HCT116 (cell line): ENCODE results near the gene ACOT8. TPM values are rescaled to one million over a fixed set of nuclear protein-coding genes. Genes with fewer than 3 reads are reported as not detected.

ENCODE experiments used
- ATAC-seq: fragments of 200-7000 bp; cut with Tn5 transposase; 2 replicates; pipeline ENCODE4 v1.9.1; 2020; ENCODE audit warnings: mild to moderate bottlenecking, moderate library complexity
- BruUV-seq: library from RNA; stranded (reverse); fragments of 400-500 nt; replicated peaks from 2 replicates; lab custom pipeline; 2021; lab: Mats Ljungman, UMichigan
- CTCF ChIA-PET: fragments of 300-600 bp; sonication (Branson Sonifier 250); formaldehyde crosslinking; loops from one replicate; lab custom pipeline; 2021; ENCODE audit warnings: antibody characterized with exemption; lab: Charles Lee
- POLR2A ChIA-PET: fragments of 300-600, 350-600 bp; sonication (Branson Sonifier 250); formaldehyde crosslinking; loops from one replicate; lab custom pipeline; 2021; ENCODE audit warnings: antibody characterized with exemption; lab: Charles Lee
- RAD21 ChIA-PET, 2 experiments: fragments of 300-600 bp; sonication (Branson Sonifier 250); formaldehyde crosslinking; loops; one replicate each; lab custom pipeline; 2023; ENCODE audit warnings: low total read pairs in 2 of 2; ENCODE audit not compliant: uncharacterized antibody in 2 of 2, unreplicated experiment in 2 of 2, low non-redundant PET in 1 of 2; lab: Charles Lee
- DNase-seq: peaks from one replicate; pipeline ENCODE4 v3.0.0-alpha.2; 2010; ENCODE audit warnings: low read depth, low spot score
- H2AFZ ChIP-seq: fragments of 200-600 bp; shearing (Covaris generic), sonication (generic); 2 replicates; pipeline ENCODE4 v1.6.1; 2017; ENCODE audit warnings: low read depth, mixed run types, mixed read lengths, antibody characterized with exemption, low read length; ENCODE audit not compliant: poor library complexity, severe bottlenecking
- H3K27ac ChIP-seq: 2 replicates; pipeline ENCODE4 v1.5.1; 2012; ENCODE audit warnings: low read depth, low read length
- H3K27me3 ChIP-seq: fragments of 200-600 bp; sonication (generic); 2 replicates; pipeline ENCODE4 v1.6.1; 2016; ENCODE audit warnings: mixed run types, low read length, mixed read lengths; ENCODE audit not compliant: insufficient read depth
- H3K36me3 ChIP-seq, 2 experiments: fragments of 200-500 bp in 1 of 2; fragments of 200-600 bp in 1 of 2; sonication (Bioruptor generic) in 1 of 2; sonication (generic) in 1 of 2; 2 replicates each; pipeline versions ENCODE4 v1.5.1 to v1.6.1; 2014 to 2016; ENCODE audit warnings: low read length in 2 of 2, inconsistent platforms in 1 of 2, mixed read lengths in 1 of 2, mixed run types in 1 of 2; ENCODE audit not compliant: insufficient read depth in 2 of 2, control insufficient read depth in 1 of 2
- H3K4me1 ChIP-seq, 2 experiments: fragments of 200-600 bp in 1 of 2; sonication (generic) in 1 of 2; 2 replicates each; pipeline versions ENCODE4 v1.5.1 to v1.6.1; 2012 to 2017; ENCODE audit warnings: low read length in 2 of 2, inconsistent platforms in 1 of 2, mild to moderate bottlenecking in 1 of 2, mixed read lengths in 1 of 2, mixed run types in 1 of 2, moderate library complexity in 1 of 2; ENCODE audit not compliant: insufficient read depth in 2 of 2, control insufficient read depth in 1 of 2
- H3K4me2 ChIP-seq: fragments of 200-600 bp; sonication (generic); 2 replicates; pipeline ENCODE4 v1.6.1; 2017; ENCODE audit warnings: mixed run types, low read length, mixed read lengths
- H3K4me3 ChIP-seq, 2 experiments: fragments of 200-600 bp in 1 of 2; sonication (generic) in 1 of 2; replicated peaks in 1 of 2; 2 replicates each; pipeline ENCODE4 v1.5.1; 2011 to 2016; ENCODE audit warnings: low read length in 2 of 2, control low read depth in 1 of 2, low read depth in 1 of 2, mild to moderate bottlenecking in 1 of 2, mixed read lengths in 1 of 2, mixed run types in 1 of 2
- H3K79me2 ChIP-seq: fragments of 200-600 bp; sonication (generic); 2 replicates; pipeline ENCODE4 v1.6.1; 2017; ENCODE audit warnings: mild to moderate bottlenecking, mixed run types, low read length, moderate library complexity, mixed read lengths; ENCODE audit not compliant: insufficient read depth
- H3K9ac ChIP-seq: fragments of 200-600 bp; sonication (generic); 2 replicates; pipeline ENCODE4 v1.6.1; 2016; ENCODE audit warnings: low read length, mixed read lengths
- H3K9me2 ChIP-seq: fragments of 200-600 bp; sonication (generic), shearing (Covaris generic); 2 replicates; pipeline ENCODE4 v1.6.1; 2017; ENCODE audit warnings: mixed run types, mild to moderate bottlenecking, moderate library complexity; ENCODE audit not compliant: insufficient read depth
- H3K9me3 ChIP-seq, 2 experiments: fragments of 200-500 bp in 1 of 2; fragments of 200-600 bp in 1 of 2; sonication (Bioruptor generic) in 1 of 2; sonication (generic) in 1 of 2; 2 replicates each; pipeline ENCODE4 v1.6.1; 2014 to 2017; ENCODE audit warnings: low read length in 2 of 2, mixed read lengths in 2 of 2, inconsistent platforms in 1 of 2, low read depth in 1 of 2, mild to moderate bottlenecking in 1 of 2, mixed run types in 1 of 2, moderate library complexity in 1 of 2; ENCODE audit not compliant: control insufficient read depth in 1 of 2, insufficient read depth in 1 of 2
- H4K20me1 ChIP-seq: fragments of 200-600 bp; sonication (generic), shearing (Covaris generic); 2 replicates; pipeline ENCODE4 v1.6.1; 2017; ENCODE audit warnings: mixed run types, mild to moderate bottlenecking, moderate library complexity; ENCODE audit not compliant: insufficient read depth
- POLR2A ChIP-seq: IDR thresholded peaks from 2 replicates; pipeline ENCODE4 v1.7.0; 2011; ENCODE audit warnings: borderline replicate concordance; ENCODE audit not compliant: insufficient read depth, insufficient read length; ENCODE audit errors: extremely low read depth
- POLR2AphosphoS5 ChIP-seq: IDR thresholded peaks from 2 replicates; pipeline ENCODE4 v1.6.1; 2011; ENCODE audit warnings: mild to moderate bottlenecking, low read depth, low read length, moderate library complexity
- SP1 ChIP-seq: IDR thresholded peaks from 2 replicates; pipeline ENCODE4 v1.6.1; 2012; ENCODE audit warnings: low read depth
- ZFX ChIP-seq: fragments of 450-650 bp; IDR thresholded peaks from 2 replicates; pipeline ENCODE4 v1.6.1; 2017
- intact Hi-C: fragments of 100-400 bp; cut with micrococcal nuclease; formaldehyde crosslinking; loops from 2 replicates; pipeline ENCODE4 v1.10.0; 2022
- total RNA-seq: library from RNA; stranded (reverse); gene quantifications from one replicate; pipeline ENCODE4 v1.2.1, GENCODE V29; 2021; ENCODE audit not compliant: unreplicated experiment
- TF ChIP-seq, protein P1 (sequence below), 3 experiments: fragments of 200-600 bp in 1 of 3; sonication (generic) in 1 of 3; IDR thresholded peaks in 2 of 3; conservative IDR thresholded peaks in 1 of 3; 2 replicates each; pipeline ENCODE4 v1.5.1; 2012 to 2017; ENCODE audit warnings: low read depth in 2 of 3, low read length in 2 of 3, antibody characterized with exemption in 1 of 3, borderline replicate concordance in 1 of 3, control low read depth in 1 of 3, mild to moderate bottlenecking in 1 of 3, mixed read lengths in 1 of 3, mixed run types in 1 of 3, moderate library complexity in 1 of 3; ENCODE audit not compliant: insufficient read depth in 1 of 3

Gene ACOT8
- total RNA-seq, 1 experiment from 2014 or later: 12.2 TPM

DNA sequence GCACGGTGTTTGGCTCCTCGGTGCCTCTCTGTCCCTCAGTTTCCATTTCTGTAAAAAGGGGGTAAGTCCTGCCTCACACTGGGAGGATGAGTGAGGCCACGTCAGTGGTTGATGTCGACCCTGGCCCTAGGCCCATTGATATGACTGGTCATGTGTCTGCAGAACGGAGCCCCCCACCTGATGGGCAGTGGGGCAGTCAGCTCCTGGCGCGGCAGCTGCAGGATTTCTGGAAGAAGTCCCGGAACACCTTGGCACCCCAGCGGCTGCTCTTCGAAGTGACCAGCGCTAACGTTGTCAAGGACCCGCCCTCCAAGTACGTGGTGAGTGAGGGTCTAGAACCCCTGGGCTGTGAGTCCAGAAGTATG, 22.4 kb downstream of the ACOT8 start (continued):
- TF ChIP-seq, protein P1, sequence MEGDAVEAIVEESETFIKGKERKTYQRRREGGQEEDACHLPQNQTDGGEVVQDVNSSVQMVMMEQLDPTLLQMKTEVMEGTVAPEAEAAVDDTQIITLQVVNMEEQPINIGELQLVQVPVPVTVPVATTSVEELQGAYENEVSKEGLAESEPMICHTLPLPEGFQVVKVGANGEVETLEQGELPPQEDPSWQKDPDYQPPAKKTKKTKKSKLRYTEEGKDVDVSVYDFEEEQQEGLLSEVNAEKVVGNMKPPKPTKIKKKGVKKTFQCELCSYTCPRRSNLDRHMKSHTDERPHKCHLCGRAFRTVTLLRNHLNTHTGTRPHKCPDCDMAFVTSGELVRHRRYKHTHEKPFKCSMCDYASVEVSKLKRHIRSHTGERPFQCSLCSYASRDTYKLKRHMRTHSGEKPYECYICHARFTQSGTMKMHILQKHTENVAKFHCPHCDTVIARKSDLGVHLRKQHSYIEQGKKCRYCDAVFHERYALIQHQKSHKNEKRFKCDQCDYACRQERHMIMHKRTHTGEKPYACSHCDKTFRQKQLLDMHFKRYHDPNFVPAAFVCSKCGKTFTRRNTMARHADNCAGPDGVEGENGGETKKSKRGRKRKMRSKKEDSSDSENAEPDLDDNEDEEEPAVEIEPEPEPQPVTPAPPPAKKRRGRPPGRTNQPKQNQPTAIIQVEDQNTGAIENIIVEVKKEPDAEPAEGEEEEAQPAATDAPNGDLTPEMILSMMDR (IDR thresholded peaks at IDR 0.05 in 2 of 3, conservative IDR thresholded peaks at IDR 0.05 in 1 of 3; ENCODE audit: borderline replicate concordance in 1 of 3, insufficient read depth in 1 of 3, low read depth in 2 of 3, low read length in 2 of 3): no peak
- TF ChIP-seq, all 23 proteins: peak for 0

DNA sequence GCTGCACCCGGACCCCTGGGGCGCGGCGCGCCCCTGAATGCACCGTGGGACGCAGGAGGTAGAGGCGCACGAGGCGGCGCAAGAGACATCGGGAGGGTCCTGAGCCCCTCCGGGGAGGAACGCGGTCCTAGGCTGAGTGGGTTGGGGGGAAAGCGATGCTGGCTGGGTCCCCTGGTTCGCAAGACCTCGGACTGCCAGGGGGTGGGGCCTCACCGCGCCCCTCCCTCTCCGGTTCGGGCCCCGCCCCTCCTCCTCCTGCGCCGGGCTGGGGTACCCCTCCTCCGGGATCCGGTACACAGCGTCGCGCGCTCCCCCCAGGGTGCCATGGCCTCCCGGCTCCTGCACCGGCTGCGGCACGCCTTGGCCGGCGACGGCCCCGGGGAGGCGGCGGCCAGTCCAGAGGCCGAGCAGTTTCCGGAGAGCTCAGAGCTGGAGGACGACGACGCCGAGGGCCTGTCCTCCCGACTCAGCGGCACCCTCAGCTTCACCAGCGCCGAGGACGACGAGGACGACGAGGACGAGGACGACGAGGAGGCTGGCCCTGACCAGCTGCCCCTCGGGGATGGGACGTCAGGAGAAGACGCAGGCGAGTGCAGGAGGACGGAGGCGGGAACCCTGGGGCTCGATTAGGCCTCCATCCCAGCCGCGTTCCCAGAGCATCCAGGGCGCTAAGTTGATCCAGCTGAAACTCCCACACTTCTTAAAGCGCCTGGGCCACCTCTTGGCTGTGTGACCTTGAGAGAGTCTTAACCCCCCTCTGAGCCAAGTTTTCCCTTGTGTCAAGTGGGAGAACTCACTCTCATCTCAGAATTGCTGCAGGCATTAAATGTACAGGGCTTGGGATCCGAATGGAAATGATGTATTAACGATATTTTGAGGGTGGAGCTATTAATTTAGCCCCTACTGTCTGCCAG, 23.1 kb downstream of the ACOT8 start:
- no peaks in the 10 kb centered on the region for H3K79me2 ChIP-seq
- ATAC-seq: peak; percentile 80
- H3K9me3 ChIP-seq: no peaks in the 10 kb centered on the region
- H3K9ac ChIP-seq: peak overlapping the region; percentile 66
- RAD21 ChIA-PET: no interaction called here
- POLR2A ChIA-PET: interaction anchor here (0.7 to 0.9 kb wide), 3 partner anchors 12 to 137 kb away, joined by 3 to 4 read pairs (median 3); no protein-coding TSS in a partner anchor
- no peak for DNase-seq
- H3K27me3 ChIP-seq: no peaks in the 10 kb centered on the region
- TF ChIP-seq POLR2A (peak; percentile 53), SP1 (no peak; the same call in 1 of the 2 replicates), ZFX (peak; percentile 58), POLR2AphosphoS5 (peak; percentile 63; the same call in 1 of the 2 replicates)
- TF ChIP-seq, all 23 proteins: peak for 3
- CTCF ChIA-PET: no interaction called here
- Histone ChIP-seq H3K9me2 (no peaks in the 10 kb centered on the region), H3K36me3 (no peaks in the 10 kb centered on the region), H4K20me1 (no peaks in the 10 kb centered on the region), H3K4me1 (peaks cover 26 to 35% of the 10 kb centered on the region in 2 experiments), H3K4me3 (peak overlapping the region; percentile 65 to 74), H2AFZ (no peak overlapping the region), H3K27ac (peak overlapping the region; percentile 68), H3K4me2 (peak overlapping the region; percentile 90)
- intact Hi-C loops: loop anchor here (10.0 kb wide), 1 partner anchor 101 kb away; the partner anchor contains the start of gene PCIF1
- BruUV-seq: TSS peak; percentile 62
